Fibroblast of pulmonary artery (primary cell): Measurements from ENCODE around the gene KRIT1.

Experiments
- DNase-seq: peaks from one replicate; pipeline ENCODE4 v3.0.0-alpha.2; 2010; ENCODE audit warnings: low read depth
- H3K4me3 ChIP-seq: replicated peaks from 2 replicates; pipeline ENCODE4 v1.5.1; 2011; ENCODE audit warnings: low read depth, mild to moderate bottlenecking, control low read depth, low read length, moderate library complexity
- TF ChIP-seq, protein P1 (sequence below): IDR thresholded peaks from 2 replicates; pipeline ENCODE4 v1.5.1; 2011; ENCODE audit warnings: mild to moderate bottlenecking, control low read depth, low read length, inconsistent platforms; ENCODE audit errors: missing control alignments

The KRIT1 gene

DNA sequence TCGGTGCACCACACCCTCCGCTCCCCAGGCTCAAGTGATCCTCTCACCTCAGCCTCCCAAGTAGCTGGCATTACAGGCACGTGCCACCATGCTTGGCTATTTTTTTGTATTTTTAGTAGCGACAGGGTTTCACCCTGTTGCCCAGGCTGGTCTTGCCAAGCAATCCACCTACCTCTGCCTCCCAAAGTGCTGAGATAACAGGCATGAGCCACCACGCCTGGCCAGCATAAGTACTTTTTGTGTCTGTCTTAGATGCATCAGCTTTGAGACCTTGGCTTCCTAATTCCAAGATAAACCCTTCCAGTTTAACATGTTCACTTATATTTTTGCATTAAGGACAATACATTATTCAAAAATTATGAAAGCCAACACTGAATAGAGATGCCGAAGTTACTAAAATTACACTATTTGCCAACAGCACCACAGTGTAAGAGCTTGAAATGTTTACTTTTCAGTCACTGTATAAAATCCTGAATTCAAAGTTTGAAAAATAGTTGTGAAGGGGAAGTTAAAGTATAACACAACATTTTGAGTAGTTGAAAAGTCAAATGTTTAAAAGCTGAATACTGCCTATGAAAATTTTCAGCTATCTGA, 36.6 kb upstream of the KRIT1 start:
- DNase-seq: no peak
- TF ChIP-seq, protein P1, sequence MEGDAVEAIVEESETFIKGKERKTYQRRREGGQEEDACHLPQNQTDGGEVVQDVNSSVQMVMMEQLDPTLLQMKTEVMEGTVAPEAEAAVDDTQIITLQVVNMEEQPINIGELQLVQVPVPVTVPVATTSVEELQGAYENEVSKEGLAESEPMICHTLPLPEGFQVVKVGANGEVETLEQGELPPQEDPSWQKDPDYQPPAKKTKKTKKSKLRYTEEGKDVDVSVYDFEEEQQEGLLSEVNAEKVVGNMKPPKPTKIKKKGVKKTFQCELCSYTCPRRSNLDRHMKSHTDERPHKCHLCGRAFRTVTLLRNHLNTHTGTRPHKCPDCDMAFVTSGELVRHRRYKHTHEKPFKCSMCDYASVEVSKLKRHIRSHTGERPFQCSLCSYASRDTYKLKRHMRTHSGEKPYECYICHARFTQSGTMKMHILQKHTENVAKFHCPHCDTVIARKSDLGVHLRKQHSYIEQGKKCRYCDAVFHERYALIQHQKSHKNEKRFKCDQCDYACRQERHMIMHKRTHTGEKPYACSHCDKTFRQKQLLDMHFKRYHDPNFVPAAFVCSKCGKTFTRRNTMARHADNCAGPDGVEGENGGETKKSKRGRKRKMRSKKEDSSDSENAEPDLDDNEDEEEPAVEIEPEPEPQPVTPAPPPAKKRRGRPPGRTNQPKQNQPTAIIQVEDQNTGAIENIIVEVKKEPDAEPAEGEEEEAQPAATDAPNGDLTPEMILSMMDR: no peak
- no peak overlapping the region for H3K4me3 ChIP-seq

DNA sequence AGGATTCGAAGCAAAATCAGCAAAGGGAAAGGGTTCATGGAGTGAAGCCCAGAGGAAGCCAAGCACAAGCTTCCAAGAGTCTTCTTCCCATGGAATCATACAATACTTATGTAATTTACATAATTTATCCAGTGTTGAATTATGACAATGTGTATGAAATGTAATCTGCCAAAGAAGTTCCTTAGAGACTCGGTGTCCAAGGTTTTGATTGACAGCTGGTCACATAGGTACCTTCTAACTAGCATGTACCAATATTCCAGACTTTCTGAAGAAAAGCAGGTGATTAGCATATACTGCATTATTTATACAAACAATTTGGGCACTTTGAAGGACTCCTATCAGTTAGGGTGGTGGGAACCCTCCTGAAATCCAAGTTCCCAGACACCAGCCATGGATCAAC, 35.3 kb upstream of the KRIT1 start:
- no peak overlapping the region for H3K4me3 ChIP-seq
- TF ChIP-seq, protein P1: no peak
- DNase-seq: no peak

DNA sequence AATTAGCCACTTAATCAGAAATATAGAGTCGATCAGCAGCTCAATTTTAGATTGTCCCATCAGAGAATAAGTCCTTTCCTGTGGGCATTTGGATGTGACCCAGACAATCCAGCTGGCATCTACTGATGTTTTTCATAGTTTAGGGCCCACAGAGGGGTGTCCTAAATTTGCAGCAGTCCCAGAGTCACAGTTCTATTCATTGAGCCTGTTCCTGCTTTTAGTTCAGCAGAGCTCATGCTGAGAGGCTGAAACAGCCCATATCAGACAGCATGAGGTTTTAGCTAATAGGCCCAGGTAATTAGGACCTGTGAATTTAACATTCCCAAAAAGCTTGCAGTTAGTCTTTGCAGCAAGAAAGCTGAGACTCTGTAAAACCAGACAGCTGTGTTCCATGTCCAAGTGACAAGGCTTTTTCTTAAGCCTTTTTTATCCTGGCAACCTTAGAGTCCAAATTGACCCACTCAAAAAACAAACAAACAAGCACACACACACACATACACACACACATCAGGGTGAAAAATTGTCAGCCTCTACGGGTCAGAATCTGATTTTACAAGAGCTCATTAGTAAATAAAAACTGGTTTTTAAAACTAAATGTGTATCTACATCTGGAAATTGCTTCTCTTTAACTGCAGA, 33.8 kb upstream of the KRIT1 start:
- no peak for DNase-seq
- TF ChIP-seq, protein P1: no peak
- no peak overlapping the region for H3K4me3 ChIP-seq

DNA sequence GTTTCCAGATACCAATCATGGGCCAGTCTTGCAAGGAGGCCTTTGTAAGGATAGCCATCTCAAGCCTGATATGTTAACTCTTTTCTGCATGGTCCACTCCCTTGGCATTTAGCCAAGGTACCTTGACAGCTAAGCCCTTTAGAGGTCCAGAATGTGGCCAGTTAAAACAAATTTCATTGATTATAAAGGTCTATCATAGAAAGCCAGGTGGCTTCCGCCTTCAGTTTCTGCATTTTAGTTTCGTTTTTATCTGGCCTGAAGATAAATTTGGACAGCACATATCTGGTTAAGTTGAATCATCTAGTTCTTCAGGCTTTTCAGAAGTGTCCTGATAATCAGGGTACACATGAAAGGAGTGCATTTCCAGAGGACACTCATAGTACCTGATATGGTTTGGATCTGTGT, 30.7 kb upstream of the KRIT1 start:
- DNase-seq: no peak
- no peak overlapping the region for H3K4me3 ChIP-seq
- TF ChIP-seq, protein P1: no peak

DNA sequence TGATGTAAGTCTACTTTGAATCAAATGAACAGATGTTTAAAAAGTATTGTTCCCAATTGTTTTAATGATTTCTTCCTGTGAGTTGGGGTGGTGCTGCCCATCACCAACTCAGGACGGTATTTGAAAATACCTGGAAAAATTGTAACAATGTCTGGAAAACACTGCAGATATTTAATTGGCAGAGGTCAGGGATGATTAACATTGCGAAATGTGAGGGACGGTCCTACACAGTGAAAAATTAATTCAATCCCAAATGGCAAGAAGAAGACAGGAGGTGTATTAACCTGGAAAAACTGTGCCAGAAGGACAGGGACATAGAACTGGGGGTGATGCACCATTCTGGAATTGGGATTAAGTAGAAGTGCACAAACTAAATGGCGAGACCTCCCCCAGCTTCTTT, 29.6 kb upstream of the KRIT1 start:
- no peak for DNase-seq
- TF ChIP-seq, protein P1: no peak
- H3K4me3 ChIP-seq: no peak overlapping the region

DNA sequence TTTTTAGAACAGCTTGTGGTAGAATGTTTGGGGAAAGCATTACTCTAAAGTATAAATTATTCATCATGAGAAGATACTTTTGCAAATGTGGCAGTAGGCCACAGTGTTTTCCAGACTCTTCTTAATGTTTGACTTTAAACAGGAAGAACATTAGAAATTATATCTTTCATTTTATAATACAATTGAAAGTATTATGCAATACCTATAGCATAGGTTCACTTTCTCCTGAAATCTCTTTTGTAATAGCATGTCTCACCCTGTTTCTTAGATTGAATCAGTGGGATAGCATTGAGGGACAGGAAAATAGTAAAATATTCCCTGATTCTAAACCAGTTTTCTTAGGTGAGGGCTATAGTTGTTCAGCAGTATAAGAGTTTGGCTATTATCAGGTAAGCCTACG, 23.2 kb upstream of the KRIT1 start:
- TF ChIP-seq, protein P1: no peak
- no peak overlapping the region for H3K4me3 ChIP-seq
- peak; percentile 33 for DNase-seq
